Erythroblast (primary cell): Measurements from ENCODE around the gene FGD5.
"Not testable (repeated sequence)": the region's sequence is repeated elsewhere in the genome, so short reads cannot be mapped to it uniquely, and the experiment has no call there.

Experiments
- GATA1 ChIP-seq: IDR thresholded peaks from 2 replicates; pipeline ENCODE4 v1.6.1; 2011; ENCODE audit warnings: low read depth, mild to moderate bottlenecking, control low read depth, low read length, moderate library complexity
- POLR2A ChIP-seq: IDR thresholded peaks from 2 replicates; pipeline ENCODE4 v1.6.1; 2011; ENCODE audit warnings: mild to moderate bottlenecking, low read length

- not testable (repeated sequence) for TF ChIP-seq POLR2A, GATA1
Measured at GRCh38 chr3:14903501-14903900, 84.7 kb downstream of the FGD5 start.
